SK-N-DZ (cell line): ENCODE data around the gene ZNF101.

Source experiments
- DNase-seq: peaks from one replicate; pipeline ENCODE4 v3.0.0-alpha.2; 2015; ENCODE audit warnings: low spot score

ZNF101 gene

GRCh38 chr19:19637523-19638251 lies 31.0 kb upstream of the ZNF101 start:
- DNase-seq: no peak

GRCh38 chr19:19642506-19643157 lies 26.0 kb upstream of the ZNF101 start:
- no peak for DNase-seq

- DNase-seq: peak; percentile 60
Observed at GRCh38 chr19:19643158-19644053, 25.2 kb upstream of the ZNF101 start, which contains the start of gene GMIP. Gene GMIP, minus strand, starts transcription at chr19:19643657. Its CDS starts 128 bp downstream, at chr19:19643529.

GRCh38 chr19:19644054-19644388 lies 24.6 kb upstream of the ZNF101 start:
- DNase-seq: no peak

- DNase-seq: no peak
Observed at GRCh38 chr19:19645233-19645870, 23.3 kb upstream of the ZNF101 start.

- no peak for DNase-seq
Observed at GRCh38 chr19:19647037-19647835, 21.4 kb upstream of the ZNF101 start.

- DNase-seq: no peak
Observed at GRCh38 chr19:19649155-19649554, 19.5 kb upstream of the ZNF101 start.

GRCh38 chr19:19649580-19649995 lies 19.1 kb upstream of the ZNF101 start:
- DNase-seq: no peak

GRCh38 chr19:19650331-19650730 lies 18.3 kb upstream of the ZNF101 start:
- DNase-seq: no peak

- DNase-seq: no peak
Observed at GRCh38 chr19:19651076-19651475, 17.6 kb upstream of the ZNF101 start.

GRCh38 chr19:19652482-19653295 lies 15.9 kb upstream of the ZNF101 start:
- DNase-seq: no peak

- no peak for DNase-seq
Observed at GRCh38 chr19:19653597-19654147, 15.0 kb upstream of the ZNF101 start.

- DNase-seq: no peak
Observed at GRCh38 chr19:19654441-19654840, 14.2 kb upstream of the ZNF101 start.

GRCh38 chr19:19655051-19655594 lies 13.5 kb upstream of the ZNF101 start:
- no peak for DNase-seq

GRCh38 chr19:19655641-19656343 lies 12.8 kb upstream of the ZNF101 start:
- DNase-seq: no peak

- no peak for DNase-seq
Observed at GRCh38 chr19:19656451-19657396, 11.9 kb upstream of the ZNF101 start.

- DNase-seq: no peak
Observed at GRCh38 chr19:19657397-19657783, 11.2 kb upstream of the ZNF101 start.
